Measurements from ENCODE around the gene NFKB2. TPM values are rescaled to one million over a fixed set of nuclear protein-coding genes. Genes with fewer than 3 reads are reported as not detected.

NFKB2 gene
- total and polyA plus RNA-seq, 3 donors from 2014 or later, result 18.4 to 42.7 (median 25.2) TPM

DNA sequence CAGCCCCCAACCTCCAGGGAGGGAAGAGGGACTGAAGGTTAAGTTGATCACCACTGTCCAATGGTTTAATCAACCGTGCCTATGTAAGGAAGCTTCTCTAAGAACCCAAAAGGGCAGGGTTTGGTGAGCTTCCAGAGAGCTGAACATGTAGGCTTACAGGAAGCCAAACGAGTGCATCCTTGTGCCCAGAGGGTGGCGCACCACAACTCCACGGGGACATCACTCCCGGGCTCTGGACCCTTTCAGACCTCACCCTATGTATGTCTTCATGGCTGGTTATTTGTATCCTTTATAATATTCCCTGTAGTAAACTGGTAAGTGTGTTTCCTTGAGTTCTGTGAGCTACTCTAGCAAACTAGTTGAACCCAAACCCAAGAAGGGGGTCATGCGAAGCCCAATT is 11.5 kb upstream of the NFKB2 start:
- Histone ChIP-seq H3K4me1 (no peaks in the 10 kb centered on the region), H3K9me3 (no peaks in the 10 kb centered on the region), H3K27me3 (no peaks in the 10 kb centered on the region), H3K36me3 (ENCODE audit: low read depth, missing control alignments) (no peaks in the 10 kb centered on the region), H3K4me3 (no peak overlapping the region), H3K27ac (no peak overlapping the region)
- intact Hi-C loops (cut with DNase I; ENCODE audit: low total_unique reads), result no loop called here
- TF ChIP-seq, protein P1, sequence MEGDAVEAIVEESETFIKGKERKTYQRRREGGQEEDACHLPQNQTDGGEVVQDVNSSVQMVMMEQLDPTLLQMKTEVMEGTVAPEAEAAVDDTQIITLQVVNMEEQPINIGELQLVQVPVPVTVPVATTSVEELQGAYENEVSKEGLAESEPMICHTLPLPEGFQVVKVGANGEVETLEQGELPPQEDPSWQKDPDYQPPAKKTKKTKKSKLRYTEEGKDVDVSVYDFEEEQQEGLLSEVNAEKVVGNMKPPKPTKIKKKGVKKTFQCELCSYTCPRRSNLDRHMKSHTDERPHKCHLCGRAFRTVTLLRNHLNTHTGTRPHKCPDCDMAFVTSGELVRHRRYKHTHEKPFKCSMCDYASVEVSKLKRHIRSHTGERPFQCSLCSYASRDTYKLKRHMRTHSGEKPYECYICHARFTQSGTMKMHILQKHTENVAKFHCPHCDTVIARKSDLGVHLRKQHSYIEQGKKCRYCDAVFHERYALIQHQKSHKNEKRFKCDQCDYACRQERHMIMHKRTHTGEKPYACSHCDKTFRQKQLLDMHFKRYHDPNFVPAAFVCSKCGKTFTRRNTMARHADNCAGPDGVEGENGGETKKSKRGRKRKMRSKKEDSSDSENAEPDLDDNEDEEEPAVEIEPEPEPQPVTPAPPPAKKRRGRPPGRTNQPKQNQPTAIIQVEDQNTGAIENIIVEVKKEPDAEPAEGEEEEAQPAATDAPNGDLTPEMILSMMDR (IDR thresholded peaks at IDR 0.05), result no peak
- TF ChIP-seq POLR2A (IDR thresholded peaks at IDR 0.05), result no peak
- 68 to 80% methylated on average over 6 of the region's 6 CpGs for WGBS, 2 donors
- no peak for DNase-seq

DNA sequence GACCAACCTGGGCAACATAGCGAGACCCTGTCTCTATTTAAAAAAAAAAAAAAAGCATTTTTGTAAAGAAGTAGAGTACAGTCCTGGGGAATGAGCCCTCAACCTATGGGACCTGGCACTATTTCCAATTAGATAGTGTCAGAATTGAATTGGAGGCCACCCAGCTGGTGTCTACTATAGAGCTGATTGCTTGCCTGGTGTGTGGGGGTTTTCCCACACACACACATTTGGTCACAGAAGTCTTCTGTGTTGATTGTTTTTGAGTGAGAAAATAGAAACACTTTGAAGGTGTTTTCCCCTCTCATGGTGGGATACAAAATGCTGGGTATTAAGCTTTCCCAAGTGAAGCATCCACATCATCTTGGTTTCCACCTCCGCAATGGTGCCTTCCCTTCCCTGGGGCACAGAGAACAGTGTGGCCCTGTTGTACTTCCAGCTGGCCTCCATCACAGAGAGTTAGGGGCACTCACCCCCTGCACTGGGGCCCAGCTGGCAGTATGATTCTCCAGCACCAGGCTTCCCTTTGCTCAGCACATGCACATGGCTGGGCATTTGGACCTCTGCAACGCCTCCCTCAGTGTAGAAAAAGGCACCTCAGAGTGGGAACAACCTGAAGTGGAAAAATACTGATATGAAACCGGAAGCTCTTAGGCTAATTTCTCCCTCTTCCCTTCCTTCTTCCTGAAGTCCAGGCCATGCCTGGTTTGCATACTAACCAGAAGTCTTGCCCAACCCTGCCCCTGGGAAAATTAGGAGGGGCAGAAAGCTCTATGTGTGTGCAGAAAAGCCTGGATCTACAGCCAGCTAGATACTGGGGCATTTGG is 10.7 kb upstream of the NFKB2 start:
- H3K27ac ChIP-seq, result no peak overlapping the region

DNA sequence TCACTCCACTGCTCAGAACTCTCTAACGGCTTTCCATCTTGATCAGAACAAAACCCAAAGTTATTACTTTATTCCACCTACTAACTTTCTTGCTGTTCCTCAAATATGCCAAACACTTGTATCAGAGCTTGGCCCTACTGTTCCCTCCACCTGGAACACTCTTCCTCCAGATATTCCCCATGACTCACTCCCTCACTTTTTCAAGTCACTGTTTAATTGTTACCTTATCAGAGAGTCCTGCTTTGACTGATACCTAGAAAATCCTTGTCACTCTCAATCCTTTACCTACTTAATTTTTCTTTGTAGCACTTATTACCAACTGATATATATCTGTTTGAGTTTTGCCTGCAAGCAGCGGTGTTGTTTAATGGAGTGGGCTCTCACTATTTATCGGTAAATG is 5.6 kb upstream of the NFKB2 start:
- no peak for DNase-seq
- 82 to 83% methylated on average over 3 of the region's 3 CpGs for WGBS, 2 donors
- Histone ChIP-seq H3K4me1 (no peaks in the 10 kb centered on the region), H3K27me3 (no peaks in the 10 kb centered on the region), H3K27ac (no peak overlapping the region), H3K36me3 (ENCODE audit: low read depth, missing control alignments) (no peaks in the 10 kb centered on the region), H3K9me3 (no peaks in the 10 kb centered on the region), H3K4me3 (no peak overlapping the region)
- TF ChIP-seq, protein P1 (IDR thresholded peaks at IDR 0.05), result no peak
- no peak for TF ChIP-seq POLR2A (IDR thresholded peaks at IDR 0.05)
- intact Hi-C loops (cut with DNase I; ENCODE audit: low total_unique reads), result no loop called here

More for the DNA sequence above, 10.7 kb upstream of the NFKB2 start:
- Histone ChIP-seq H3K27me3 (no peaks in the 10 kb centered on the region), H3K4me3 (no peak overlapping the region), H3K9me3 (no peaks in the 10 kb centered on the region), H3K4me1 (no peaks in the 10 kb centered on the region), H3K36me3 (ENCODE audit: low read depth, missing control alignments) (no peaks in the 10 kb centered on the region)
- no peak for DNase-seq
- intact Hi-C loops (cut with DNase I; ENCODE audit: low total_unique reads), result no loop called here
- 65 to 66% methylated on average over 3 to 4 of the region's 4 CpGs for WGBS, 2 donors
- TF ChIP-seq, protein P1 (IDR thresholded peaks at IDR 0.05), result no peak

DNA sequence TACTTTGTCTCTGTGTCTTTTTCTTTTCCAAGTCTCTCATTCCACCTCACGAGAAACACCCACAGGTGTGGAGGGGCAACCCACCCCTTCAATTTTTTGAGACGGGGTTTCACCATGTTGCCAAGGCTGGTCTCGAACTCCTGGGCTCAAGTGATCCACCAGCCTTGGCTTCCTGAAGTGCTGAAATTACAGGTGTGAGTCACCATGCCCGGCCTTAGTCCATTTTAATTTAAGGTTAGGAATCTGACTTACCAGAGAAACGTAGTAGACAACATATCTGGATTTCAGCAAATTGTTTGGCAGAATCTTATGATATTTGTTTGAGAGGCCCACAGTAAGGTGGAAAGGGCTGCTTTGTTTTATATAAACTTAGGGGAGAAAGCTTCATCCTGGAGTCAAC is 3.2 kb upstream of the NFKB2 start:
- no peak overlapping the region for H3K27ac ChIP-seq
- intact Hi-C loops (cut with DNase I; ENCODE audit: low total_unique reads), result no loop called here
- WGBS, 2 donors, result 83 to 92% methylated on average over 5 of the region's 5 CpGs
- no peaks in the 10 kb centered on the region for H3K27me3 ChIP-seq
- H3K9me3 ChIP-seq, result no peaks in the 10 kb centered on the region
- peaks cover 10% of the 10 kb centered on the region for H3K4me1 ChIP-seq
- no peak for DNase-seq
- no peak for TF ChIP-seq POLR2A (IDR thresholded peaks at IDR 0.05)
- TF ChIP-seq, protein P1 (IDR thresholded peaks at IDR 0.05), result no peak
- H3K4me3 ChIP-seq, result no peak overlapping the region
- H3K36me3 ChIP-seq (ENCODE audit: low read depth, missing control alignments), result no peaks in the 10 kb centered on the region
